Activated CD4-positive, alpha-beta T cell treated with anti-CD3 and anti-CD28 coated beads for 4 hours (primary cell): ENCODE measurements around the gene TSPAN18.

Experiments used
- DNase-seq, 2 donors: peaks; one replicate each; pipeline ENCODE4 v3.0.0-alpha.2; 2020

Gene TSPAN18

GRCh38 chr11:44780940-44781631 lies 54.3 kb downstream of the TSPAN18 start:
- DNase-seq = no peak

- no peak for DNase-seq
Observed at GRCh38 chr11:44781655-44782054, 54.9 kb downstream of the TSPAN18 start.

- DNase-seq = no peak
Observed at GRCh38 chr11:44782478-44782877, 55.7 kb downstream of the TSPAN18 start.

- DNase-seq = no peak
Observed at GRCh38 chr11:44784436-44784760, 57.6 kb downstream of the TSPAN18 start.

GRCh38 chr11:44784851-44785250 lies 58.1 kb downstream of the TSPAN18 start:
- DNase-seq = no peak

- DNase-seq = no peak
Observed at GRCh38 chr11:44785856-44786607, 59.3 kb downstream of the TSPAN18 start.

- no peak for DNase-seq
Observed at GRCh38 chr11:44787070-44787469, 60.3 kb downstream of the TSPAN18 start.

GRCh38 chr11:44787981-44788380 lies 61.2 kb downstream of the TSPAN18 start:
- no peak for DNase-seq

- no peak for DNase-seq
Observed at GRCh38 chr11:44788536-44789261, 61.9 kb downstream of the TSPAN18 start.

- DNase-seq = no peak
Observed at GRCh38 chr11:44789496-44789895, 62.7 kb downstream of the TSPAN18 start.

- DNase-seq = no peak
Observed at GRCh38 chr11:44790211-44790610, 63.4 kb downstream of the TSPAN18 start.

GRCh38 chr11:44791316-44791925 lies 64.7 kb downstream of the TSPAN18 start:
- no peak for DNase-seq

- no peak for DNase-seq
Observed at GRCh38 chr11:44792171-44792570, 65.4 kb downstream of the TSPAN18 start.

- no peak for DNase-seq
Observed at GRCh38 chr11:44793350-44794090, 66.8 kb downstream of the TSPAN18 start.

GRCh38 chr11:44795803-44796535 lies 69.2 kb downstream of the TSPAN18 start:
- no peak for DNase-seq

GRCh38 chr11:44797051-44797450 lies 70.3 kb downstream of the TSPAN18 start:
- DNase-seq = no peak

- no peak for DNase-seq
Observed at GRCh38 chr11:44797886-44798606, 71.3 kb downstream of the TSPAN18 start.

- no peak for DNase-seq
Observed at GRCh38 chr11:44798607-44798972, 71.8 kb downstream of the TSPAN18 start.

GRCh38 chr11:44799012-44799411 lies 72.2 kb downstream of the TSPAN18 start:
- DNase-seq = no peak

- no peak for DNase-seq
Observed at GRCh38 chr11:44802347-44802746, 75.6 kb downstream of the TSPAN18 start.

- DNase-seq = no peak
Observed at GRCh38 chr11:44803009-44803408, 76.2 kb downstream of the TSPAN18 start.
